GM18858 (cell line): Measurements from ENCODE around the gene SULT1A1.
"Not testable (repeated sequence)": the region's sequence is repeated elsewhere in the genome, so short reads cannot be mapped to it uniquely, and the experiment has no call there.

Source experiments
- ATAC-seq: cut with Tn5 transposase; IDR thresholded peaks from one replicate; pipeline ENCODE4 v1.9.1; 2021; ENCODE audit not compliant: unreplicated experiment

The SULT1A1 gene

DNA sequence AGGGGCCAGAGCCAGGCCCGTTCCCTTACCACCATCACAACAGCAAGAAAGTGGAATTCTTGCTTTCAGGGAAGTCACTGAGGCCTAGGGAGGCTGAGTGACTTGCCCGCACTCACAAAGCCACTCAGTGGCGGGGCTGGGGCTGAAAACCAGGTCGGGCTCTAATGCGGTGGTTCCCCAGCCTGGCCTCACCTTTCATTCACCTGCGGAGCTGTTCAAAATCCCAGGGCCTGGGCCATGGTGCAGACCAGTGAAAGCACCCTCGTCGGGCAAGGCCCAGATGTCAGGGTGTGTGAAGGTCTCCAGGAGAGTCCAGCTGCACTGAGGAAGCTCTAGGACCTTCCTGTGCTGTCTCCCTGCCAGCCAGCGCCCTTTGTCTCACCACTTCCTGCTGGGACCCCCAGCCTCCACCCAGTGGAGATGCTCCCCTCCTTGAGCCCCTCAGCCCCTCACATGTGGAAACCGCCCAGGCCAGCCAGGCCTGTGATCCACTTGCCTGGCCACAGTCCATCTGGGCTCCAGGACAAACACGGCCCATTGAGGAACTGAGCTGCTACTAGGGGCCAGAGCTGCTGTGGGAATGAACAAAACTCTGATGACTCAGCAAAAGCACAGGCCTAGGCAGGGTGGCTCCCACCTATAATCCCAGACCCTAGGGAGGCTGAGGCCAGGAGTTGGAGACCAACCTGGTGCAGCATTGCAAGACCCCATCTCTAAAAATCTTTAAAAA is 812 bp downstream of the SULT1A1 start:
- ATAC-seq: not testable (repeated sequence)

DNA sequence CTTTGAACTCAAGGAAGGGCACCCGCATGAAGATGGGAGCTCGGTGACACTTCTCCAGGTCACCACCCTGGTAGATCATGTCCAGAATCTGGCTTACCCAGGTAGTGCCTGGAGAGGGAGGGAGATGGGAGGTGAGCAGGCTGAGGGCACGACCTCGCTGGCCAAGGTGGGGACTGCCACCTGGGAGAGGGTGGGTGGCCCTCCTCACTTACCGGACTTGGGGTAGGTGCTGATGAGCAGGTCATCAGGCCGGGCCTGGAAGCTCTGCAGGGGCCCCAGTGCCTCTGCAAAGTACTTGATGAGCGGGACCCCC is 1.4 kb downstream of the SULT1A1 start:
- ATAC-seq: not testable (repeated sequence)

DNA sequence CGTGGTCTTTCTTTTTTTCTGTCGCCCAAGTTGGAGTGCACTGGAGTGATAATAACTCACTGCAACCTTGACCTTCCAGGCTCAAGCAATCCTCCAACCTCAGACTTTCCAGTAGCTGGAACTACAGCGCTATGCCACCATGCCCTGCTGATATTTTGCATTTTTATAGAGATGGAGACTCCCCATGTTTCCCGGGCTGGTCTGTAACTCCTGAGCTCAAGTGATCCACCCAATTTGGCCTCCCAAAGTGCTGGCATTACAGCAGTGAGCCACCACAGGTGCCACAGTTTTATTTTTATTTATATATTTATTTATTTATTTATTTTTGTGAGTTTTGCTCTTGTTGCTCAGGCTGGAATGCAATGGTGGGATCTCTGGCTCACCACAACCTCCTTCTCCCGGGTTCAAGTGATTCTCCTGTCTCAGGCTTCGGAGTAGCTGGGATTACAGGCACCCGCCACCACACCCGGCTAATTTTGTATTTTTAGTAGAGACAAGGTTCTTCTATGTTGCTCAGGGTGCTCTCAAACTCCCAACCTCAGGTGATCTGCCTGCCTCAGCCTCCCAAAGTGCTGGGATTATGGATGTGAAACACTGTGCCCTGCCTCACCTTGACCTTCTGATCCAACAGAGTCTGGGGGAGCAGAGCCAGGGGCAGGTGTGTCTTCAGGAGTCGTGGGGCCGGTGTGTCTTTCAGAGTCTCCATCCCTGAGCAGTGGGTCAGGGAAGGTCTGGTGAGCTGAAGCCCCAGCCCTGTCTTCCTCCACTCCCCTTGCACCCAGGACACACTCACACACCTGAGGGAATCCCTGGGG is 2.0 kb downstream of the SULT1A1 start:
- ATAC-seq: not testable (repeated sequence)

DNA sequence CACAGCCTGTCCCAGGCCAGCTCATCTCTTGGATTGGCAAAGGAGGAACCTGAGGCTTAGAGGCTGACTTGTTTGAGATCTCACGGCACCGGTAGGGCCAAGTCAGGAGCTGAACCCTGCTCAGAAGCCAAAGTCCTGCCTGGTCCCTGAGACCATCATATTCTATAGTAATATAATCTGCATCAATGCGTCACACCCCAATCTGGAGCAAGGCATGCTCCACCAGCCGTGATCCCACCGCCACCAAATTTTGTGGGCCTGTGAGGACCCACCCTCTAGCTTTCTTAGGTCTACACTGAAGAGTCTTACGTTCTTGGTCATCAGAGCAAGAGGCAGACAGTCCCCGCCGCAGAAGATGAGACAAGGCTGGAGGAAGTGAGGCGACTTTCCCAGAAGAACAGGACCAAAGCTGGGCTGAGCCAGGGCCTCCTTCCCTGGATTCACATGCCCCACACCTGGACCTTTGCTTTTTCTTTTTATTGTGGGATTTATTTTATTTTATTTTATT is 2.7 kb downstream of the SULT1A1 start:
- no peak for ATAC-seq

DNA sequence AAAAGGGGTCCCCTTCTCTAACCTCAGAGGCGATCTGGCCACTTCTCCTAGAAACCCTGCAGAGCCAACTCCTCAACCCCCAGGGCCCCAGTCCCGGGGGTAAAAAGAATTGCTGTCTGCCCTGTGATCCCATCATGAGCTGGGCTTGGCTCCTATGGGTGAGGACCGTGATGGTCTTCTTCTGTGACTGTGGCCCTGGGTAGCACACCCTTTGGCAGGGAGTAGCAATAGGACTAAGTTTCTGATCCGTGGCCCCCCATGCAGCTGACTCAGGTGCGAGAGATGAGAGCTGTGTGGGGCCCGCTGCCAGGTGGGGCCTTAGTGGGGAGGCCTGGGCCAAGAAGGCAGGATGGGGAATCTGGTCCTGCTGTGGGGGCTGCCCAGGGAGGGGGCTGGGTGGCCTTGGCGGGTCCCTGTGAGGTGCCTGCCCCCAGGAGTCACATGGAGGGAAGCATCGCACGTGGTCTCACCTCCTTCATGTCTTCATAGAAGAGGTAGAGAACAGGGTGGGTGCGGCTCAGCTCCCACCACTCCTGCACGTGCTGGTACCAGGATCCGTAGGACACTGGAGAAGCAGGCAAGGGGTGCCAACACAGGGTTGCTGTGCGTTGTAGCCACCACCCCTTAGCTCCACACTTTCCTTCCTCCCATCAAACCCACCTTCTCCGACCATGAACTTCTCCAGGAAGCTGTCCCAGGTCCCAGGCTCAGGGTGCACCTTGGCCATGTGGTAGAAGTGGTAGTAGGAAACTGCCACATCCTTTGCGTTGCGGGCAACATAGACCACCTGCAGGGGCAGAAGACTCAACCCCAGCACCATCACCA is 3.3 kb downstream of the SULT1A1 start:
- ATAC-seq: no peak

DNA sequence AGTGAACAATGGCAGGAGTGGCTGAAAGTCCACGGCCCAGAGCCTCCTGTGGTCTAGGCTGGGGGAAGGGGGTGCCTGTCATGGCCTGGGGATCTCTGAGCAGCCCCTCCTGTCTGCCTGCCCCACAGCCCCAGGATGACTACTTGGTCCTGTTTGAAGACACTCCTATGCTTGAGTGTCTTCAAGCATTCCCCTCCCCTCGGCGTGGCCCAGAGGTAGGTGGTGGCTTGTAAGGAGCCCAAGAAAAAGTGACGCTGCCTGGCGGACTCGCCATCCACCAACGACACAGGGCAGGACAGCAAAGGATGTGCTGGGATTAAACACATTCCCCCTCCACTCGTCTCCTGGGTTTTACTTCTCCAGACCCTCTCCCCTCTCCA is 5.7 kb downstream of the SULT1A1 start:
- no peak for ATAC-seq

DNA sequence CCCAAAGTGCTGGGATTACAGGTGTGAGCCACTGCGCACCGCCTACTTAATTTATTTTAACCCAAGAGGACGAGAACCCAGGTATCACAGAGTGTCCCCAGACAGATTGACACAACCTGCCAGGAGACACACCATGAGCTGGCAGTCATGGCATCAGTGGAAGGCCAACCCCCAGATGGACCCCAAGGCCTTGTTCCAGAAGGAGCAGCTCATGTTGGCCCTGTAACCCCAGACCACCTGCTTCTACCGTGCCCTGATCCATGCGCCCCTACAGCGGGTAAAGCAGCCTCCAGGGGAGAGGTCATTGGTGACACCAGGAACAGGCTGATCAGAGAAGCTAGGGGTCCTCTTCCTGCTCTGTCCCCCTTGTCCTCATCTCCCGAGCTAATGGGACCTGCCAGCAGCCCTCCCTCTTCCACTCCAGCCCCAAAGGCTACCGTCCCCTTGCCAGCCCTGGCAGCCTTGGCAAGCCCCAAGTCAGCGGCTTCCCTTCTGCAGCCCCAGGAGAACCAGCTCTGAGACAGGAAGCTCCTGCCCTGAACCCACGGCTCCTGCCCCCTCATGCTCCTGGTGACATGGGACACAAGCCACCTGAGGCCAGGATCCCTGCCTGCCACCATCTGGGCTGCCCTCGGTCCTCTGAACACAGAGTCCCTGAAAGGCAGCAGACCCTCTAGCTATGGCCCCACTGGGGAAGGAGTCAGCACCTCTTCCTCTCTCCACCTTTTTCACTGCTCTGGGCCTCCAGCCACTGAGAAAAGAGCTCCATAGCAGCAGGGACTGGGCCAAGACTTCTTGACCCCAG is 6.3 kb downstream of the SULT1A1 start:
- no peak for ATAC-seq

DNA sequence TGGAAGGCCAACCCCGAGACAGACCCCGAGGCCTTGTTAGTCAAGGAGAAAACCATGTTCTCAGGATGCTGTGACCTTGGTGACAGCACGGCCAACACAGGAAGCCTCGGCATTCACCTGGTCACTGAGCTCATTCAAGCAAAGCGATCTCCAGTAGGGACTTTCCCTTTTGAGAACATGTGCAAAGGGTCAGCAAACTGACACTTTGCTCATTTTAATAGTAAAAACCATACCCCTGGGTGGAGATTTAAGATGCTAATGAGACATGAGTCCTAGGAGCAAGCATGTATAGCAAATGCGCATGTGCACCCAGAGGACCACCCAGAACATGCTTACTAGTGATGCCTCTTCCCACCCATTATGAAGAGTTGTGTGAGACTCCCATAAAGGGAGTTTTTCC is 7.3 kb downstream of the SULT1A1 start:
- ATAC-seq: no peak

DNA sequence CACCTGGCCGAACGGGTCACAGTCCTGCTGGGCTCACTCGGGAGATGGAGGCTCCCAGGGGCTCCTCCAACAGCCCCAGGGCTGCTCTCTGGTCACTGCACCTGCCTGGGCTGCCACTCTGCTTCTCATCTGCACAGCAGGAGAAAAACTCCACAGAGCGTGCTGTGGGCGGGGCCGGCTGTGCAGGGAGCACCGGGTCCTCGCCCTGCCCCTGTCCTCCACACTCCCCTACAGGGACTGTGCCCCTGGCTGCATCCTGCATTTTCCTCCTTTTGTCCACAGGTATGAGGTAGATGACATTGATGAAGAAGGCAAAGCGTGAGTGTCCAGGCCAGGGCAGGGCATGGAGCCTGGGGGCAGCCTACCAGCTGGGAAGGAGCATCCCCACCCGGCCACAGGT is 7.8 kb downstream of the SULT1A1 start:
- ATAC-seq: not testable (repeated sequence)

DNA sequence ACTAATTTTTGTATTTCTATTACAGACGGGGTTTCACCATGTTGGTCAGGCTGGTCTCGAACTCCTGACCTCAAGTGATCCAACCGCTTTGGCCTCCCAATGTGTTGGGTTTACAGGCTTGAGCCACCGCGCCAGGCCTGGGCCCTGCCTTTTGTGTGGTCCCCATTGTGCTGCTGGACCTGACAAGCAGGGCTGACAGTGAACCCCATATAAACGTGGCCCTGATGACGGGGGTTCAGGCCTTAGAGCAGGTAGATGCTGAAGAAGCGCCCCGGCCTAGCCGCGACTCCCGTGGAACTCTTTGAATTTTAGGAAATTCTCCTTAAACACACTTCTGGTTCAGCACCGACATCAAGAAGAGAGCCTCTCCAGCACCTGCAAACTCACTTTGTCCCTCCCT is 8.3 kb downstream of the SULT1A1 start:
- not testable (repeated sequence) for ATAC-seq

DNA sequence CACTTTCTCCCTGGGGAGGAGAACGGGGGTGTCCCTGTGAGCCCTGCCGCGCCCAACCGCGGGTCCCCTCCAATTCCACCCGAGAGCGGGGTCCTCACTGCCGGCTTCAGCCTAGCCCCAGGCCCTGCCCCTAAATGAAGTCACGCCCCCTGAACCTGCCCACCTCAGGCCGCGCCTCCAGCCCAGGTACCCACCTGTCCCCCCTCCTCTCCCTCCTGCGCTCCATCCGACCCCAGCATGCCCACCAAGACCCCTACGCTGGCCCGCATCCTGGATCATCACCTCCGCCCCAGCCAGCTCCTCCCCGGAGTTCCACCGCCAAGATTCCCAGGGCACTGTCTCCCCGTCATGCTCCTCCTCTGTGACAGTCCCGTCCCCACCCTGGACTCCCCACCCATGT is 8.9 kb downstream of the SULT1A1 start:
- ATAC-seq: not testable (repeated sequence)

DNA sequence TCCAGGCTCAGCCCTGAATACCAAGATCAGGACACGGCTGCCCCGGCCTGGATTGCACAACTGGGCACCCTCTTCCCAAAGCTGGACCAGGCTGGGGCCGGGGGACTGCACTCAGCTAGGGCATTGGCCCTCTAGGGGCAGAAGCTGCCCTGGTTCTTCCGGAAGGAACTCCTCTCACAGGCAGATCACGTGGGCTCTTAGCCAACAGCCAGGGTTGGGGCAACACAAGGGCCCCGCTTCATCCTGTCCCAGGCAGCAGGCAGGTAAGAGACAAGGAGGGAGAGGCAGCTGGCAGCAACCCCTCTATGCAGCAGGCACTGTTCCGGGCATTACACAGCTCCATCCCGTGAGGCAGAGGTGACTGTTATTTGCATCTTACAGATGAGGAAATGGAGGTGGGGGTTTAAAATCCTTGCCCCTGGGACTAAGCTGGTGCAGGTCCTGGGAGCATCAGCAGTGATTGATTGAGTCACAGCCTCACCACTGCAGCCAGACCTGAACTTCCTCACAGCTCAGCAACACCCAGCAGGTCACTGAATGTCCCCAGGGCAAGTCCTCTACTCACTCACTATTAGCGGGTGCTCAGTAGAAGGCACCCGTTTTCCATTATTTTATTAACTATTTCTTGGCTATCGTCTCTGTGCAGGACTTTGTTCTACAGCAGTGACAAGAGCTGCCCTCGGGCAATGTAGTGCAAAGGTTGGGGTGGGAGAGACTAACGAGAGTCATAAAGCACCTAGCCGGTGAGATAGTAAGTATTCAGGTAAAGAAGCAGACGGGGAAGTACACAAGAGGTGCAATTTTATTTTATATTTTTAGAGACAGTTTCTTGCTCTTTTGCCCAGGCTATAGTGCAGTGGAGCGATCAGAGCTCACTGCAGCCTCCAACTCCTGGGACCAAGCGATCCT is 10.2 kb downstream of the SULT1A1 start:
- not testable (repeated sequence) for ATAC-seq

DNA sequence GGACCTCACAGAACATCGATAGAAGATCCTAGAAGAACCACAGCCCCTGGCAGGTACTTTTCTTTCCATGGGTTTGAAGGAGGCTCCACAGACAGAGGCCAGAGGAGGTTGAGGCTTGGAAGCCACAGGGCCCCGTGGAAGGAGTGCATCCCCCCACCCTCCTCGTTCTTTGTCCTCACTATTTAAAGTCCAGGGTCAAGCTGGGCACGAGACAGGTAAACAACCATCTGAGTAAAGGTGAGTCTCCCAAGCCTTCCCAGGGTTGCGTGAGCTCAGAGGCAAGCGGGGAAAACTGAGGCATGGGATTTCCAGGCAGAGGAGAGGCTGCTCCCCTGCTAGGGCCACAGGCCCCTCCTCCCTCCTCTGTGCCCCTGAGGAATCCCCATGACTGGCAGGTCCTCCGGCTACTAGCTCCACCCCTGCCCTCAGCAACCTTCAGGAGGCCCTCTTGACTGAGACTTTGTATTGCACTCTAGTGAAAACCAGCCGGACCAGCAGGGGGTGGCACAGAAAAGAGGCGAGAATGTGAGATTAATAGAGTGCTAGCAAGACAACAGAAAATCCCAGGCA is 12.1 kb downstream of the SULT1A1 start:
- ATAC-seq: no peak

DNA sequence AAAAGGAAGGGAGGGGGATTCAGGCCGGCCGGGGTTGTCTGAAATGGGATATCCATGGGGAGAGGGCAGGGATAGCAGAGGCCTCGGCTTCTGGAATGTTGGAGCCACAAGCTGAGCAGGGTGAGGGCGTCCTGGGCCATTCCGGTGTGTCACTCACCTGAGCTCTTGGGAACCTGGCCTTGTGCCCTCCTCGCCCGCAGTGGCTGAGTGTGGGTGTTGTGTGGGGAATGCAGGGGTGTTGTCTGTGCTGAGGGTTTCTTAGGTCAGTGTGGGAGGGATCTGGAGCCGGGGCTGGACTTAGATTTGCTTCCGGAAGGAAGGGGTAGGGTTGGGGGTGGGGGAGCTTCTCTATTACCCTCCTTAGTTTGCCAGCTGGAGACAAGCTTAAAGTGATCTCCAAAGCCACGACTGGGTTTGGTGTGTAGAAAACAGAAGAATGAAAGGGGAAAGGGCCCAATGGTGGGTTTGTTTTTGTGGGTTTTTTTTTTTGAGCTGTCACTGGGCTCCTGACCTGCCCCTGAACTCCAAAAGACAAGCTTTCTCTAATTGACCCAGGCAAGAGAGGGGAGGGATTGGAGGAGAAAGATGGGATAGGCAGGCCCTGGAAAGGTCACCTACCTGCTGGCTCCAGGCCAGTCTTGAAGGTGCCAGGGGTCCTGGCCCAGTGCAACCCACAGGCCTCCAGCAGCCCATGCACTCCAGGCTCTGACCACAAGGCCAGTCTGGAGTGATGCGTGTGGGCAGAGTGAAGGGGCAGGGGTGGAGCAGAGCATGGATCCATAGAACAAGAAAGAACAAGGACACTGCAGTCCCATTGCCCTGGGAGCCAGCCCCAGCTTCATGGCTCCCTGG is 12.8 kb downstream of the SULT1A1 start, which contains the start of gene SULT1A2:
Gene SULT1A2 (minus strand): TSS at position 211 of the 852 bp plus-strand sequence. CDS start 1,120 bp downstream, outside the sequence.
- no peak for ATAC-seq

DNA sequence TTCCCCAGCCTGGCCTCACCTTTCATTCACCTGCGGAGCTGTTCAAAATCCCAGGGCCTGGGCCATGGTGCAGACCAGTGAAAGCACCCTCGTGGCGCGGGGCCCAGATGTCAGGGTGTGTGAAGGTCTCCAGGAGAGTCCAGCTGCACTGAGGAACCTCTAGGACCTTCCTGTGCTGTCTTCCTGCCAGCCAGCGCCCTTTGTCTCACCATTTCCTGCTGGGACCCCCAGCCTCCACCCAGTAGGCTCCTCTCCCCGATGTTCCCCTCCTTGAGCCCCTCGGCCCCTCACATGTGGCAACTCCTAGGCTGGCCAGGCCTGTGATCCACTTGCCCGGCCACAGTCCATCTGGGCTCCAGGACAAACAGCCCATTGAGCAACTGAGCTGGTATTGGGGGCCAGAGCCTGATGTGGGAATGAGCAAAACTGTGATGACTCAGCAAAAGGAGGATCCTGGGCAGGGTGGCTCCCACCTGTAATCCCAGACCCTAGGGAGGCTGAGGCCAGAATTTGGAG is 13.7 kb downstream of the SULT1A1 start:
- ATAC-seq: no peak

DNA sequence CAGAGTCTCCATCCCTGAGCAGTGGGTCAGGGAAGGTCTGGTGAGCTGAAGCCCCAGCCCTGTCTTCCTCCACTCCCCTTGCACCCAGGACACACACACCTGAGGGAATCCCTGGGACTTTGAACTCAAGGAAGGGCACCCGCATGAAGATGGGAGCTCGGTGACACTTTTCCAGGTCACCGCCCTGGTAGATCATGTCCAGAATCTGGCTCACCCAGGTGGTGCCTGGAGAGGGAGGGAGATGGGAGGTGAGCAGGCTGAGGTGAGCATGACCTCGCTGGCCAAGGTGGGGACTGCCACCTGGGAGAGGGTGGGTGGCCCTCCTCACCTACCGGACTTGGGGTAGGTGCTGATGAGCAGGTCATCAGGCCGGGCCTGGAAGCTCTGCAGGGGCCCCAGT is 14.4 kb downstream of the SULT1A1 start:
- not testable (repeated sequence) for ATAC-seq

DNA sequence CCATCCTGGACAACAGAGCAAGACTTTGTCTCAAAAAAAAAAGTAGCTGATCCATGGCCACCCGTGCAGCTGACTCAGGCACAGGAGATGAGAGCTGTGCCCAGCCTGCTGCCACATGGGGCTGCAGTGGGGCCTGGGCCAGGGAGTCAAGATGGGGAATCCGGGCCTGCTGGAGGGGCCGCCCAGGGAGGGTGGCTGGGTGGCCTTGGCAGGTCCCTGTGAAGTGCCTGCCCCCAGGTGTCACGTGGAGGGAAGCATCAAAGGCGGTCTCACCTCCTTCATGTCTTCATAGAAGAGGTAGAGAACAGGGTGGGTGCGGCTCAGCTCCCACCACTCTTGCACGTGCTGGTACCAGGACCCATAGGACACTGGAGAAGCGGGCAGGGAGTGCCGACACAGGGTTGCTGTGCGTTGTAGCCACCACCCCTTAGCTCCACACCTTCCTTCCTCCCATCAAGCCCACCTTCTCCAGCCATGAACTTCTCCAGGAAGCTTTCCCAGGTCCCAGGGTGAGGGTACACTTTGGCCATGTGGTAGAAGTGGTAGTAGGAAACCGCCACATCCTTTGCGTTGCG is 16.8 kb downstream of the SULT1A1 start:
- no peak for ATAC-seq

DNA sequence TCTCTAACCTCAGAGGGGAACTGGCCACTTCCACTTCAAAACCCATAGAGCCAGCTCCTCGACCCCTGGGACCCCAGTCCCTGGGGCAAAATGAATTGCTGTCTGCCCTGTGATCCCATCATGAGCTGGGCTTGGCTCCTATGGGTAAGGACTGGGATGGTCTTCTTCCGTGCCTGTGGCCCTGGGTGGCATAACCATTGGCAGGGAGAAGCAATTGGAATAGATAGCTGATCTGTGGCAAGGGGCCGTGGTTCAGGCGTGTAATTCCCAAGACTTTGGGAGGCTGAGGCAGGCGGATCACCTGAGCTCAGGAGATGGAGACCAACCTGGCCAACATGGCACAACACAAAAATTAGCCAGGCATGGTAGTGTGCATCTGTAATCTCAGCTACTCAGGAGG is 17.3 kb downstream of the SULT1A1 start:
- no peak for ATAC-seq
